K562 (cell line): ENCODE results near the gene VWF. TPM values are rescaled to one million over a fixed set of nuclear protein-coding genes. Genes with fewer than 3 reads are reported as not detected.

ENCODE experiments used
- ATAC-seq: fragments of 200-7000 bp; cut with Tn5 transposase; 3 replicates; pipeline ENCODE4 v1.9.1; 2020; ENCODE audit warnings: moderate library complexity
- BruUV-seq: library from RNA; stranded (reverse); fragments of 400-500 nt; replicated peaks from 2 replicates; lab custom pipeline; 2021; lab: Mats Ljungman, UMichigan
- CTCF ChIA-PET: fragments of 300-600 bp; formaldehyde crosslinking; extraction: SDS; loops from one replicate; lab custom pipeline; 2021; ENCODE audit warnings: low intra/inter-chr PET ratio; lab: Yijun Ruan, JAX
- POLR2A ChIA-PET: fragments of 300-600, 350-650 bp; sonication (Branson Sonifier 250); formaldehyde crosslinking; extraction: SDS; loops from one replicate; lab custom pipeline; 2021; ENCODE audit warnings: antibody characterized with exemption, inconsistent platforms; lab: Yijun Ruan, JAX
- DNase-seq, 4 experiments: peaks; one replicate each; pipeline versions ENCODE4 v3.0.0 to v3.0.0-alpha.2; 2011 to 2018; ENCODE audit warnings: low spot score in 3 of 4, mixed read lengths in 3 of 4; ENCODE audit errors: extremely low read depth in 1 of 4
- FAIRE-seq: peaks from 2 replicates; lab custom pipeline; 2011; peaks lifted over from hg19 to GRCh38; lab: Jason Lieb, UNC
- H2AFZ ChIP-seq: 2 replicates; pipeline ENCODE4 v1.6.0; 2011; ENCODE audit warnings: low read depth, low read length, control low read depth, inconsistent platforms
- H3K27ac ChIP-seq: fragments of 200-600 bp; 3 replicates; pipeline ENCODE4 v1.8.0; 2011; ENCODE audit warnings: low read depth, mild to moderate bottlenecking, control low read depth, inconsistent platforms, low read length, moderate library complexity, mixed read lengths; ENCODE audit errors: extremely low read depth
- H3K27me3 ChIP-seq, 2 experiments: fragments of 300-600 bp in 1 of 2; 2 replicates in 1 of 2; 3 replicates in 1 of 2; pipeline versions ENCODE4 v1.6.0 to v1.8.0; 2011; ENCODE audit warnings: inconsistent platforms in 2 of 2, low read length in 2 of 2, mild to moderate bottlenecking in 1 of 2, mixed read lengths in 1 of 2, moderate library complexity in 1 of 2; ENCODE audit not compliant: control insufficient read depth in 2 of 2, insufficient read depth in 2 of 2
- H3K36me3 ChIP-seq: fragments of 300-600 bp; 3 replicates; pipeline ENCODE4 v1.8.0; 2011; ENCODE audit warnings: mild to moderate bottlenecking, low read length, inconsistent platforms; ENCODE audit not compliant: control insufficient read depth, insufficient read depth
- H3K4me1 ChIP-seq, 2 experiments: fragments of 200-600 bp in 1 of 2; replicated peaks in 1 of 2; 2 replicates in 1 of 2; 3 replicates in 1 of 2; pipeline versions ENCODE4 v1.5.1 to v1.8.0; 2011; ENCODE audit warnings: inconsistent platforms in 2 of 2, low read length in 2 of 2, mild to moderate bottlenecking in 1 of 2, mixed read lengths in 1 of 2, moderate library complexity in 1 of 2; ENCODE audit not compliant: control insufficient read depth in 2 of 2, insufficient read depth in 2 of 2
- H3K4me2 ChIP-seq: 2 replicates; pipeline ENCODE4 v1.6.1; 2011; ENCODE audit warnings: low read length, control low read depth, inconsistent platforms, mixed read lengths; ENCODE audit not compliant: insufficient read depth
- H3K4me3 ChIP-seq: fragments of 200-600 bp; sonication (generic), shearing (Covaris generic); 2 replicates; pipeline ENCODE4 v1.5.1; 2016; ENCODE audit warnings: control low read depth, inconsistent platforms
- H3K79me2 ChIP-seq: fragments of 200-600 bp; 3 replicates; pipeline ENCODE4 v1.8.0; 2011; ENCODE audit warnings: low read length, inconsistent platforms; ENCODE audit not compliant: control insufficient read depth, insufficient read depth
- H3K9ac ChIP-seq, 2 experiments: 2 replicates each; pipeline versions ENCODE4 v1.6.0 to v1.6.1; 2011; ENCODE audit warnings: low read depth in 2 of 2, low read length in 2 of 2, control low read depth in 1 of 2, inconsistent platforms in 1 of 2, mild to moderate bottlenecking in 1 of 2, mixed read lengths in 1 of 2; ENCODE audit not compliant: insufficient read depth in 1 of 2
- H3K9me1 ChIP-seq: one replicate; pipeline ENCODE4 v1.6.0; 2011; ENCODE audit warnings: inconsistent platforms, mild to moderate bottlenecking, low read length, moderate library complexity; ENCODE audit not compliant: control insufficient read depth, insufficient read depth
- H3K9me3 ChIP-seq: replicated peaks from 2 replicates; pipeline ENCODE4 v1.5.1; 2011; ENCODE audit warnings: low read depth, low read length, inconsistent platforms; ENCODE audit not compliant: control insufficient read depth, insufficient read depth
- H4K20me1 ChIP-seq: replicated peaks from 2 replicates; pipeline ENCODE4 v1.6.1; 2011; ENCODE audit warnings: low read length, inconsistent platforms, mixed read lengths; ENCODE audit not compliant: control insufficient read depth, insufficient read depth
- ARID2 ChIP-seq: fragments of 450-650 bp; IDR thresholded peaks from 2 replicates; pipeline ENCODE4 v1.6.1; 2017; ENCODE audit warnings: antibody characterized with exemption, mild to moderate bottlenecking
- COPS2 ChIP-seq: fragments of 450-650 bp; conservative IDR thresholded peaks from 2 replicates; pipeline ENCODE4 v1.6.1; 2016; ENCODE audit warnings: mild to moderate bottlenecking, moderate library complexity
- DACH1 ChIP-seq: fragments of 450-650 bp; IDR thresholded peaks from 2 replicates; pipeline ENCODE4 v1.6.1; 2018; ENCODE audit not compliant: partially characterized antibody
- ELK1 ChIP-seq: sonication (generic); formaldehyde crosslinking; IDR thresholded peaks from 2 replicates; pipeline ENCODE4 v1.8.1; 2022; ENCODE audit warnings: missing genetic modification reagents
- FOXJ3 ChIP-seq: sonication (generic); formaldehyde crosslinking; IDR thresholded peaks from 2 replicates; pipeline ENCODE4 v1.4.0; 2020; ENCODE audit warnings: mild to moderate bottlenecking, missing genetic modification reagents
- GTF2A2 ChIP-seq: IDR thresholded peaks from 2 replicates; pipeline ENCODE4 v1.6.1; 2016; ENCODE audit warnings: mild to moderate bottlenecking, missing genetic modification characterization, missing compliant biosample characterization
- PML ChIP-seq: IDR thresholded peaks from 2 replicates; pipeline ENCODE4 v1.6.1; 2012; ENCODE audit warnings: low read length, inconsistent platforms
- PRPF4 ChIP-seq: fragments of 200-400 bp; formaldehyde crosslinking; IDR thresholded peaks from one replicate; pipeline ENCODE4 v1.6.1; 2017; ENCODE audit warnings: low read length, low read depth, mild to moderate bottlenecking; ENCODE audit not compliant: insufficient read depth, poor library complexity, severe bottlenecking
- ZNF584 ChIP-seq: fragments of 200-800 bp; sonication (Bioruptor generic); IDR thresholded peaks from 2 replicates; pipeline ENCODE4 v1.6.1; 2016; ENCODE audit warnings: low read depth, mild to moderate bottlenecking, missing genetic modification characterization, missing compliant biosample characterization
- WGBS: fragments of 100-300 bp; shearing (Covaris generic); methylation state at CpG from one replicate; pipeline ENCODE4 v1.1.6; 2016; ENCODE audit warnings: low coverage, mixed read lengths; ENCODE audit not compliant: insufficient coverage; ENCODE audit errors: missing lambda C conversion rate; 5-methylcytosine and 5-hydroxymethylcytosine counted together
- in situ Hi-C: fragments of 300-500 bp; cut with MboI; formaldehyde crosslinking; loops from 4 replicates; pipeline ENCODE4 v1.15.0; 2018; ENCODE audit warnings: inconsistent platforms, mixed read lengths
- intact Hi-C: fragments of 100-400 bp; cut with micrococcal nuclease; formaldehyde crosslinking; loops from 2 replicates; pipeline ENCODE4 v1.14.2; 2022
- polyA plus RNA-seq, 8 experiments: library from polyadenylated mRNA; depleted of rRNA in 4 of 8; stranded (reverse) in 5 of 8; unstranded in 3 of 8; fragments of >200 nt; fragmentation: Nextera tagmentation in 2 of 8; fragmentation: Illumina TruSeq in 1 of 8; extraction: Ambion mirVana in 2 of 8; extraction: Trizol in 1 of 8; gene quantifications; 2 replicates each; pipeline versions ENCODE4 v1.2.1 to v1.2.3, GENCODE V29; 2011 to 2014; ENCODE audit warnings: inconsistent platforms in 1 of 8, missing spikeins in 1 of 8
- total RNA-seq, 7 experiments: library from RNA; depleted of rRNA in 6 of 7; stranded (reverse); fragments of >200 nt in 6 of 7; fragmentation: Illumina TruSeq in 2 of 7; extraction: Trizol in 2 of 7; gene quantifications; 2 replicates each; pipeline versions ENCODE4 v1.2.1 to v1.2.3, GENCODE V29; 2011 to 2021; ENCODE audit warnings: low replicate concordance in 1 of 7

The VWF gene
- total and polyA plus RNA-seq, 9 of the 15 experiments (the other 6 are each of a cell fraction or from before 2014, with no cell fraction given), result 0.53 TPM; not detected in 8

- no TSS peak for BruUV-seq
- Histone ChIP-seq H3K9me1 (no peaks in the 10 kb centered on the region), H3K4me2 (no peak overlapping the region), H4K20me1 (no peaks in the 10 kb centered on the region; the same call in 1 of the 2 replicates), H3K27ac (no peak overlapping the region), H3K9me3 (no peaks in the 10 kb centered on the region), H3K4me1 (no peaks in the 10 kb centered on the region), H3K9ac (no peak overlapping the region), H3K4me3 (no peak overlapping the region), H3K79me2 (no peaks in the 10 kb centered on the region), H2AFZ (no peak overlapping the region), H3K27me3 (no peaks in the 10 kb centered on the region; a peak in 1 of 5 replicates), H3K36me3 (no peaks in the 10 kb centered on the region)
- FAIRE-seq (no peak), ATAC-seq (no peak), DNase-seq (no peak)
- ChIA-PET POLR2A (no interaction called here), CTCF (no interaction called here)
- 3% methylated on average over 8 of the region's 9 CpGs for WGBS
- intact Hi-C loops, result no loop called here
- no peak for TF ChIP-seq ELK1 (CRISPR knock-in tag)
- no peak for TF ChIP-seq ZNF584 (CRISPR knock-in tag)
- TF ChIP-seq DACH1, result no peak
- TF ChIP-seq FOXJ3 (CRISPR knock-in tag), result no peak
- in situ Hi-C loops, result loop anchor here (5.0 kb wide), 1 partner anchor 57 kb away; no protein-coding TSS in a partner anchor
Measured at GRCh38 chr12:5984873-5985272, 139.6 kb downstream of the VWF start.

GRCh38 chr12:5982106-5982505, 142.4 kb downstream of the VWF start:
- Histone ChIP-seq H3K4me2 (no peak overlapping the region), H3K36me3 (no peaks in the 10 kb centered on the region), H3K4me3 (no peak overlapping the region), H3K9me1 (no peaks in the 10 kb centered on the region), H4K20me1 (no peaks in the 10 kb centered on the region; the same call in 1 of the 2 replicates), H3K4me1 (no peaks in the 10 kb centered on the region), H3K27me3 (no peaks in the 10 kb centered on the region; a peak in 1 of 5 replicates), H3K79me2 (no peaks in the 10 kb centered on the region), H2AFZ (no peak overlapping the region), H3K27ac (no peak overlapping the region), H3K9ac (no peak overlapping the region), H3K9me3 (no peaks in the 10 kb centered on the region)
- no peak for FAIRE-seq
- no peak for DNase-seq
- ChIA-PET CTCF (no interaction called here), POLR2A (interaction anchor here (0.6 kb wide), 1 partner anchor 359 kb away, joined by 3 read pairs; no protein-coding TSS in a partner anchor)
- no TSS peak for BruUV-seq
- TF ChIP-seq COPS2 (no peak), ARID2 (no peak), GTF2A2 (tag) (no peak), PML (no peak), PRPF4 (no peak)
- ATAC-seq, result no peak
- in situ Hi-C loops, result no loop called here
- intact Hi-C loops, result no loop called here
- 2% methylated on average over 4 of the region's 4 CpGs for WGBS
